SK-N-MC (cell line): ENCODE measurements around the gene DISC1.

ENCODE experiments used
- EZH2 ChIP-seq: fragments of 200-600 bp; sonication (generic); IDR thresholded peaks from one replicate; pipeline ENCODE4 v1.6.1; 2017; ENCODE audit warnings: antibody characterized with exemption
- POLR2AphosphoS5 ChIP-seq: IDR thresholded peaks from 2 replicates; pipeline ENCODE4 v1.6.1; 2012; ENCODE audit warnings: mild to moderate bottlenecking, low read depth, low read length, borderline replicate concordance

DNA sequence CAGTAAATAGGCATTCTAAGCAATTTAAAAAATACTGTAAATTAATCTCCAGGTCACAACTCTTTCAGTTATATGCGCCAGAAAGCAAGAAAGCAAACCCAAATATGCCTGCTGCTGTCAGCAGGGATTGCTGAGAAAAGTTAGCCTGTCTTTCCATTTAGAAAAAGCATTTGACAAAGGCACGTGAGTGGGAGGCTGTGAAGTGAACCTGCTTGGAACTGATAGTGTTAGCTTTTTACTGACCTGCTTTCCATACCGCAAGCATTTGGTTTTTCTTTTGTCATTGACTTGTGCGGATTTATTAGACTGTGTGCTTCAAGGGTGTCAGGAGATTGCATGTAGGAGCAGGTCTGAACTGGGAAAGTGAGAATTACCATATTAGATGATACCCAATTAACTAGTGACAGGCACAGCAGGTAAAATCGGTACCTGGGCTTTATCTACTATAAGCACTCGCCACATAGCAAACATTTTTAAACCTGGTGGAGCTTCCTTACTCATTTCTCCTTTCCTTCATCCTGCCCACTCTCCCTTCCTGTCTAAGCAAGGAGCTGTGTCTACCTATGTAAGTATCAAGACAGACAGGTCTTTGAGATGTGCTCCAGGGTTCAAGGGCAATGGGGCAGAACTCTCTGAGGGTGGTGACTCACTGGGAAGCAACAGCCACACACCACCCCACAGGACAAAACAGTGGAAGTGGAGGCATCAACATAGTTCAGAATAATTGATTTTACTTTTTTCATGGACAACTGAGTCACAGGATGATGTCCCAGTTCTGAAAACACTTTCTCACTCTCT lies 323.9 kb downstream of the DISC1 start:
- TF ChIP-seq POLR2AphosphoS5: no peak
- no peak for TF ChIP-seq EZH2
